HL-60 (cell line): Measurements from ENCODE around the gene ZFYVE28.

Experiments used
- GABPA ChIP-seq: IDR thresholded peaks from 2 replicates; pipeline ENCODE4 v1.6.1; 2012; ENCODE audit warnings: low read depth
- POLR2AphosphoS5 ChIP-seq: IDR thresholded peaks from 2 replicates; pipeline ENCODE4 v1.6.1; 2012; ENCODE audit warnings: low read depth
- SPI1 ChIP-seq: IDR thresholded peaks from 2 replicates; pipeline ENCODE4 v1.6.1; 2012; ENCODE audit warnings: low read depth, mild to moderate bottlenecking, borderline replicate concordance
- TF ChIP-seq, protein P1 (sequence below): IDR thresholded peaks from one replicate; pipeline ENCODE4 v1.5.1; 2011; ENCODE audit warnings: low read length, control low read depth, inconsistent platforms; ENCODE audit not compliant: insufficient read depth
- TF ChIP-seq, protein P2 (sequence below): IDR thresholded peaks from 2 replicates; pipeline ENCODE4 v1.6.1; 2012; ENCODE audit warnings: low read depth; ENCODE audit not compliant: insufficient replicate concordance

DNA sequence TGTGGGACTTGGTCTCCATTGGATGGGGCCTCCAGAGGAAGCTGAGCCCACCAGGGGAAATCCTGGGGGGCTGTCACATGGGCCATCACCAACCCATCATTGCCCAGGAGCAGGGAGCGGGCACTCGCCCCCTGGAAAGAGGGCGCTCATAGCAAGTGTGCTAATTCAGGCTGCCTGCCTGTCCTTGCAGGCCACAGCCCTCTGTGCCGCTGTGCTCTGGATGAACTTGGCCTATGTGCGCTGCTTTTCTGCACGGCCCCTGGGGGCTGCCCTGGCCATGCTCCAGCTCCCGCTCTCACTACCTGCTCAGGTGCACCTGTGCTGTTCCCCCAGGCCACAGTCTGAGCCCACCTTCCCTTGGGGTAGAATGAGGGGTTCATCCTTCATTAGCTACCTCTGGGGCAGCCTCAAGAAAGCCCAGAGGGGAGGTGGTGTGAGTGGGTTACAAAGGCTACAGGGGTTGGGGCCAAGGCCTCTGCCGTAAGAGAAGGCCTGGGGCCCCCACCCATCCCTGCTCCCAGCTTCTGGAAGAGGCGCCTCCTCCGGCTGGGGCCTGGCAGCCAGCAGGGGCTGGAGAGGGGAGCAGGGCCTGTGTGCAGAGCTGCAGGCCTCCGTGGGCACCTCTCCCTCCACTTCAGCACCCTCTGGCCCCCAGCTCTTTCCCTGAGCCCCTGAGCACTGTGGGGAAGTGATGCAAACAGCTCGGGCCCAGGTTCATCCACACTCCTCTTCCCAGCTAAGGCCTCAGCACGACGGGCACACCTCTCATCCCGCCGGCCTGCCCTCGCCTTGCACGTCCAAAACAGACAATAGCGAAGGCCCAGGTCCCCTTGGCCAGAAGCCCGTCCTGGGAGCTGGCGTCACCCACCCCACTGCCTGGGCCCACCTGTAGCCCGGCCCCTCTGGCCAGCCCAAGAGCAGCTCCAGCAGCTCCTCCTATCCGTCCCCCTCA, 9.2 kb upstream of the ZFYVE28 start:
- TF ChIP-seq, protein P1, sequence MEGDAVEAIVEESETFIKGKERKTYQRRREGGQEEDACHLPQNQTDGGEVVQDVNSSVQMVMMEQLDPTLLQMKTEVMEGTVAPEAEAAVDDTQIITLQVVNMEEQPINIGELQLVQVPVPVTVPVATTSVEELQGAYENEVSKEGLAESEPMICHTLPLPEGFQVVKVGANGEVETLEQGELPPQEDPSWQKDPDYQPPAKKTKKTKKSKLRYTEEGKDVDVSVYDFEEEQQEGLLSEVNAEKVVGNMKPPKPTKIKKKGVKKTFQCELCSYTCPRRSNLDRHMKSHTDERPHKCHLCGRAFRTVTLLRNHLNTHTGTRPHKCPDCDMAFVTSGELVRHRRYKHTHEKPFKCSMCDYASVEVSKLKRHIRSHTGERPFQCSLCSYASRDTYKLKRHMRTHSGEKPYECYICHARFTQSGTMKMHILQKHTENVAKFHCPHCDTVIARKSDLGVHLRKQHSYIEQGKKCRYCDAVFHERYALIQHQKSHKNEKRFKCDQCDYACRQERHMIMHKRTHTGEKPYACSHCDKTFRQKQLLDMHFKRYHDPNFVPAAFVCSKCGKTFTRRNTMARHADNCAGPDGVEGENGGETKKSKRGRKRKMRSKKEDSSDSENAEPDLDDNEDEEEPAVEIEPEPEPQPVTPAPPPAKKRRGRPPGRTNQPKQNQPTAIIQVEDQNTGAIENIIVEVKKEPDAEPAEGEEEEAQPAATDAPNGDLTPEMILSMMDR: no peak
- TF ChIP-seq POLR2AphosphoS5 (no peak), GABPA (no peak), SPI1 (no peak)
- TF ChIP-seq, protein P2, sequence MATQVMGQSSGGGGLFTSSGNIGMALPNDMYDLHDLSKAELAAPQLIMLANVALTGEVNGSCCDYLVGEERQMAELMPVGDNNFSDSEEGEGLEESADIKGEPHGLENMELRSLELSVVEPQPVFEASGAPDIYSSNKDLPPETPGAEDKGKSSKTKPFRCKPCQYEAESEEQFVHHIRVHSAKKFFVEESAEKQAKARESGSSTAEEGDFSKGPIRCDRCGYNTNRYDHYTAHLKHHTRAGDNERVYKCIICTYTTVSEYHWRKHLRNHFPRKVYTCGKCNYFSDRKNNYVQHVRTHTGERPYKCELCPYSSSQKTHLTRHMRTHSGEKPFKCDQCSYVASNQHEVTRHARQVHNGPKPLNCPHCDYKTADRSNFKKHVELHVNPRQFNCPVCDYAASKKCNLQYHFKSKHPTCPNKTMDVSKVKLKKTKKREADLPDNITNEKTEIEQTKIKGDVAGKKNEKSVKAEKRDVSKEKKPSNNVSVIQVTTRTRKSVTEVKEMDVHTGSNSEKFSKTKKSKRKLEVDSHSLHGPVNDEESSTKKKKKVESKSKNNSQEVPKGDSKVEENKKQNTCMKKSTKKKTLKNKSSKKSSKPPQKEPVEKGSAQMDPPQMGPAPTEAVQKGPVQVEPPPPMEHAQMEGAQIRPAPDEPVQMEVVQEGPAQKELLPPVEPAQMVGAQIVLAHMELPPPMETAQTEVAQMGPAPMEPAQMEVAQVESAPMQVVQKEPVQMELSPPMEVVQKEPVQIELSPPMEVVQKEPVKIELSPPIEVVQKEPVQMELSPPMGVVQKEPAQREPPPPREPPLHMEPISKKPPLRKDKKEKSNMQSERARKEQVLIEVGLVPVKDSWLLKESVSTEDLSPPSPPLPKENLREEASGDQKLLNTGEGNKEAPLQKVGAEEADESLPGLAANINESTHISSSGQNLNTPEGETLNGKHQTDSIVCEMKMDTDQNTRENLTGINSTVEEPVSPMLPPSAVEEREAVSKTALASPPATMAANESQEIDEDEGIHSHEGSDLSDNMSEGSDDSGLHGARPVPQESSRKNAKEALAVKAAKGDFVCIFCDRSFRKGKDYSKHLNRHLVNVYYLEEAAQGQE: no peak
